Measurements from ENCODE around the gene IFFO2.

DNA sequence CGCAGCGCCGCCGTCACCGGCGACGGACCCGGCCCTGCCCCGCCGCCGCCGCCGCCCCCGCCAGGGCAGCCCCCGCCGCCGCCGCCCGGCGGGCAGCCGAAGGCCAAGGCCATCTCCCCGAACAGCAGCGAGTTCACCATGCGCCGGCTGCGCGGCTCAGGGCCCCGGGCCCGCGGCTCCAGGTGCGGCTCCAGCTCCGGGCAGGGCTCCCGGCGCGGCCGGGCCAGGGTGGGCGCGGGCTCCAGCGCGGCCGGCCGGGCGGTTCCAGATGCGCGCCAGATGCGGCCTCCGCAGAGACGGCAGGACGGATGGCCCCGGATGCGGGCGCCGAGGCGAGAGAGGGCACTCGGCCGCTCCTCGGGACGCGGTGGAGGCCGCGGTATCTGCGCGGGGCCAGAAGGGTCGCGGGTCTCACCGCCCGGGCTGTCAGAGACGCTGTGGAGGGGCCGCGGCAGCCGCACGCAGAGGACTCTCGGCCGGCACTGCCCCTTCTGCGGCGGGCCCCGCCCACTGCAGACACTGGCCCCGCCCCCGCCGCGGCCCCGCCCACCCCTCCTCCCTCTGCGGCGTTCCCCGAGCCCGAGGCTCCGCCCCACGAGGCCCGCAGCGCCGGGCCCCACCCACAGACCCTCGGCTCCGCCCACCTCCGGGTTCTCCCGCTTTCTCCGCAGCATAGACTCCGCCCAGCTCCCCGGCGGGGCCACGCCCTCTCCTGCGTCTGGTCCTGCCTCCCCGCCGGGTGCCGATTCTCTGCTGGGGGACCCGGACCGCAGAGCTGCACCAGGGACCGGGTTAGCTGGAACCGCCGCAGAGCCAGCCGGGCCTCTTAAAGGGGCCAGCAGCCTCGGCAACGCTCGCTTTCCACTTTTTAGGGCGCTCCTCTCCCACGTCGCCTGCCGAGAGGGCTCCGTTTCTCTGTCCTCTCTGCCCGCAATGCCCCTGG lies at the start of gene IFFO2:
- TF ChIP-seq POLR2A (IDR thresholded peaks at IDR 0.05) = peak in 3 of 4 donors; percentile 77 to 97 (median 85)
- TF ChIP-seq, protein P1, sequence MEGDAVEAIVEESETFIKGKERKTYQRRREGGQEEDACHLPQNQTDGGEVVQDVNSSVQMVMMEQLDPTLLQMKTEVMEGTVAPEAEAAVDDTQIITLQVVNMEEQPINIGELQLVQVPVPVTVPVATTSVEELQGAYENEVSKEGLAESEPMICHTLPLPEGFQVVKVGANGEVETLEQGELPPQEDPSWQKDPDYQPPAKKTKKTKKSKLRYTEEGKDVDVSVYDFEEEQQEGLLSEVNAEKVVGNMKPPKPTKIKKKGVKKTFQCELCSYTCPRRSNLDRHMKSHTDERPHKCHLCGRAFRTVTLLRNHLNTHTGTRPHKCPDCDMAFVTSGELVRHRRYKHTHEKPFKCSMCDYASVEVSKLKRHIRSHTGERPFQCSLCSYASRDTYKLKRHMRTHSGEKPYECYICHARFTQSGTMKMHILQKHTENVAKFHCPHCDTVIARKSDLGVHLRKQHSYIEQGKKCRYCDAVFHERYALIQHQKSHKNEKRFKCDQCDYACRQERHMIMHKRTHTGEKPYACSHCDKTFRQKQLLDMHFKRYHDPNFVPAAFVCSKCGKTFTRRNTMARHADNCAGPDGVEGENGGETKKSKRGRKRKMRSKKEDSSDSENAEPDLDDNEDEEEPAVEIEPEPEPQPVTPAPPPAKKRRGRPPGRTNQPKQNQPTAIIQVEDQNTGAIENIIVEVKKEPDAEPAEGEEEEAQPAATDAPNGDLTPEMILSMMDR (IDR thresholded peaks at IDR 0.05) = no peak

Data from esophagus squamous epithelium (tissue), 4 donors.